K562 (cell line): ENCODE measurements around the gene RBM4B. TPM values are rescaled to one million over a fixed set of nuclear protein-coding genes. Genes with fewer than 3 reads are reported as not detected.

Experiments
- MYC ChIP-seq, 2 experiments: fragments of 250-450 bp in 1 of 2; sonication (Bioruptor Pico) in 1 of 2; IDR thresholded peaks; 2 replicates each; pipeline versions ENCODE4 v1.5.1 to v1.6.1; 2012 to 2021; ENCODE audit warnings: low read depth in 2 of 2, borderline replicate concordance in 1 of 2, improper control_type of control experiment in 1 of 2, low read length in 1 of 2, mild to moderate bottlenecking in 1 of 2, moderate library complexity in 1 of 2
- NCOA6 ChIP-seq: fragments of 450-650 bp; IDR thresholded peaks from 2 replicates; pipeline ENCODE4 v1.6.1; 2017; ENCODE audit warnings: mild to moderate bottlenecking
- NFYB ChIP-seq: IDR thresholded peaks from 2 replicates; pipeline ENCODE4 v1.6.1; 2011; ENCODE audit warnings: mild to moderate bottlenecking, moderate library complexity; ENCODE audit not compliant: insufficient read length; ENCODE audit errors: extremely low read depth
- PTRF ChIP-seq: fragments of 450-650 bp; IDR thresholded peaks from 2 replicates; pipeline ENCODE4 v1.6.1; 2016; ENCODE audit warnings: mild to moderate bottlenecking, missing genetic modification characterization, missing compliant biosample characterization
- ZNF253 ChIP-seq: fragments of 250-450 bp; sonication (Bioruptor Pico); conservative IDR thresholded peaks from 2 replicates; pipeline ENCODE4 v1.6.1; 2021; ENCODE audit warnings: mild to moderate bottlenecking
- ZNF589 ChIP-seq: fragments of 200-800 bp; sonication (Bioruptor generic); IDR thresholded peaks from 2 replicates; pipeline ENCODE4 v1.6.1; 2016; ENCODE audit warnings: low read depth, missing genetic modification characterization, missing compliant biosample characterization
- ZNF699 ChIP-seq: fragments of 250-450 bp; sonication (Bioruptor Pico); IDR thresholded peaks from 2 replicates; pipeline ENCODE4 v1.8.0; 2021; ENCODE audit warnings: mild to moderate bottlenecking, moderate library complexity; ENCODE audit not compliant: insufficient replicate concordance
- polyA plus RNA-seq, 8 experiments: library from polyadenylated mRNA; depleted of rRNA in 4 of 8; stranded (reverse) in 5 of 8; unstranded in 3 of 8; fragments of >200 nt; fragmentation: Nextera tagmentation in 2 of 8; fragmentation: Illumina TruSeq in 1 of 8; extraction: Ambion mirVana in 2 of 8; extraction: Trizol in 1 of 8; gene quantifications; 2 replicates each; pipeline versions ENCODE4 v1.2.1 to v1.2.3, GENCODE V29; 2011 to 2014; ENCODE audit warnings: inconsistent platforms in 1 of 8, missing spikeins in 1 of 8
- total RNA-seq, 7 experiments: library from RNA; depleted of rRNA in 6 of 7; stranded (reverse); fragments of >200 nt in 6 of 7; fragmentation: Illumina TruSeq in 2 of 7; extraction: Trizol in 2 of 7; gene quantifications; 2 replicates each; pipeline versions ENCODE4 v1.2.1 to v1.2.3, GENCODE V29; 2011 to 2021; ENCODE audit warnings: low replicate concordance in 1 of 7
- TF ChIP-seq, protein P1 (sequence below): fragments of 450-650 bp; IDR thresholded peaks from 2 replicates; pipeline ENCODE4 v1.6.1; 2016; ENCODE audit warnings: mild to moderate bottlenecking, moderate library complexity
- TF ChIP-seq, protein P2 (sequence below), 2 experiments: IDR thresholded peaks in 1 of 2; conservative IDR thresholded peaks in 1 of 2; 2 replicates each; pipeline ENCODE4 v1.6.1; 2016; ENCODE audit warnings: low read depth in 2 of 2, mild to moderate bottlenecking in 1 of 2, missing compliant biosample characterization in 1 of 2, missing genetic modification characterization in 1 of 2, moderate library complexity in 1 of 2
- TF ChIP-seq, protein P3 (sequence below): fragments of 250-450 bp; sonication (Bioruptor Pico); IDR thresholded peaks from 2 replicates; pipeline ENCODE4 v1.5.0; 2021

Gene RBM4B
- total and polyA plus RNA-seq, 9 of the 15 experiments (the other 6 are each of a cell fraction or from before 2014, with no cell fraction given), result 14.6 to 39.9 (median 23.3) TPM

DNA sequence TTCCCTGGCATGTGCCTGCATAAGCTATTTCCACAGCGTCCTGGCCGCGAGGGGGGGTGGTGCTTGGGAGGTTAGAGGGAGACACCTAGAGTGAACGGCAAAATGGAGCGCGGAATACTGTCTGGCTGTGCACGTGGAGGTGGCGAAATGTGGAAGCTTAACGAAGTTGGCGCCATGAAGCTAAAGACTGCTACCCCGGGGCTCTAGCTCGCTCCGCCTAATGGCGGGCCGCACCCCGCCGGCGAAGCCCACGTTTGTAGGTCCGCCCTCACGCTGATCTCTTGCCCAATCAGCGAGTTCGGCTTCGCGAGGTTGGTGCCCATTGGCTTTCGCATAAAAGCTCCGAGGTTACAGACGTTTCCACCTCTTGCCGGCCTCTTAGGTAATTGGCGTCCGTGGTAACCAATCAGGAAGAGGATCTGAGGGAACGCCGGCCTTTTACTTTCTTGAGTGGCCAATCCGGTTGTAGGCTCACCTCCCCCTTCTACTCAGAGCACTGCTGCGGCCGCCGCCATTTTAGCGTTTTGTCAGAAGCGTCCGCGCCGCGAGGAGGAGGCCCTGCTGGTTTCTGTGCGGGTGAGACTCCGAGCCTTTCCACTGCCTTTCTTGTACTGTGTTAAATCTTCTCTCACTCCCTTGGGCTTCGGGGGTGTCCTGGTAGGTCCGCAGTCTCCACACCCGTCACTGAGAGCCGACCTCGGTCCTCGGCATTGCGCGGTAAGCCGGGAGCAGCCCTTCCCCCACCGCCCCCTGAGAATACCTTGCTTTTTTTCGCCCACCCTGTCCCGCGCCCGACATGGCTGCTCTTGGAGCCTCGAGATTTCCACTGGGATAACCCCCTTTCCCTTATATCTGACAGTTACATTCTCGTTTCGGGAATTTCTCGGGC lies 39.3 kb downstream of the RBM4B start, which contains the start of gene RBM4 (continued):
- TF ChIP-seq, protein P1, sequence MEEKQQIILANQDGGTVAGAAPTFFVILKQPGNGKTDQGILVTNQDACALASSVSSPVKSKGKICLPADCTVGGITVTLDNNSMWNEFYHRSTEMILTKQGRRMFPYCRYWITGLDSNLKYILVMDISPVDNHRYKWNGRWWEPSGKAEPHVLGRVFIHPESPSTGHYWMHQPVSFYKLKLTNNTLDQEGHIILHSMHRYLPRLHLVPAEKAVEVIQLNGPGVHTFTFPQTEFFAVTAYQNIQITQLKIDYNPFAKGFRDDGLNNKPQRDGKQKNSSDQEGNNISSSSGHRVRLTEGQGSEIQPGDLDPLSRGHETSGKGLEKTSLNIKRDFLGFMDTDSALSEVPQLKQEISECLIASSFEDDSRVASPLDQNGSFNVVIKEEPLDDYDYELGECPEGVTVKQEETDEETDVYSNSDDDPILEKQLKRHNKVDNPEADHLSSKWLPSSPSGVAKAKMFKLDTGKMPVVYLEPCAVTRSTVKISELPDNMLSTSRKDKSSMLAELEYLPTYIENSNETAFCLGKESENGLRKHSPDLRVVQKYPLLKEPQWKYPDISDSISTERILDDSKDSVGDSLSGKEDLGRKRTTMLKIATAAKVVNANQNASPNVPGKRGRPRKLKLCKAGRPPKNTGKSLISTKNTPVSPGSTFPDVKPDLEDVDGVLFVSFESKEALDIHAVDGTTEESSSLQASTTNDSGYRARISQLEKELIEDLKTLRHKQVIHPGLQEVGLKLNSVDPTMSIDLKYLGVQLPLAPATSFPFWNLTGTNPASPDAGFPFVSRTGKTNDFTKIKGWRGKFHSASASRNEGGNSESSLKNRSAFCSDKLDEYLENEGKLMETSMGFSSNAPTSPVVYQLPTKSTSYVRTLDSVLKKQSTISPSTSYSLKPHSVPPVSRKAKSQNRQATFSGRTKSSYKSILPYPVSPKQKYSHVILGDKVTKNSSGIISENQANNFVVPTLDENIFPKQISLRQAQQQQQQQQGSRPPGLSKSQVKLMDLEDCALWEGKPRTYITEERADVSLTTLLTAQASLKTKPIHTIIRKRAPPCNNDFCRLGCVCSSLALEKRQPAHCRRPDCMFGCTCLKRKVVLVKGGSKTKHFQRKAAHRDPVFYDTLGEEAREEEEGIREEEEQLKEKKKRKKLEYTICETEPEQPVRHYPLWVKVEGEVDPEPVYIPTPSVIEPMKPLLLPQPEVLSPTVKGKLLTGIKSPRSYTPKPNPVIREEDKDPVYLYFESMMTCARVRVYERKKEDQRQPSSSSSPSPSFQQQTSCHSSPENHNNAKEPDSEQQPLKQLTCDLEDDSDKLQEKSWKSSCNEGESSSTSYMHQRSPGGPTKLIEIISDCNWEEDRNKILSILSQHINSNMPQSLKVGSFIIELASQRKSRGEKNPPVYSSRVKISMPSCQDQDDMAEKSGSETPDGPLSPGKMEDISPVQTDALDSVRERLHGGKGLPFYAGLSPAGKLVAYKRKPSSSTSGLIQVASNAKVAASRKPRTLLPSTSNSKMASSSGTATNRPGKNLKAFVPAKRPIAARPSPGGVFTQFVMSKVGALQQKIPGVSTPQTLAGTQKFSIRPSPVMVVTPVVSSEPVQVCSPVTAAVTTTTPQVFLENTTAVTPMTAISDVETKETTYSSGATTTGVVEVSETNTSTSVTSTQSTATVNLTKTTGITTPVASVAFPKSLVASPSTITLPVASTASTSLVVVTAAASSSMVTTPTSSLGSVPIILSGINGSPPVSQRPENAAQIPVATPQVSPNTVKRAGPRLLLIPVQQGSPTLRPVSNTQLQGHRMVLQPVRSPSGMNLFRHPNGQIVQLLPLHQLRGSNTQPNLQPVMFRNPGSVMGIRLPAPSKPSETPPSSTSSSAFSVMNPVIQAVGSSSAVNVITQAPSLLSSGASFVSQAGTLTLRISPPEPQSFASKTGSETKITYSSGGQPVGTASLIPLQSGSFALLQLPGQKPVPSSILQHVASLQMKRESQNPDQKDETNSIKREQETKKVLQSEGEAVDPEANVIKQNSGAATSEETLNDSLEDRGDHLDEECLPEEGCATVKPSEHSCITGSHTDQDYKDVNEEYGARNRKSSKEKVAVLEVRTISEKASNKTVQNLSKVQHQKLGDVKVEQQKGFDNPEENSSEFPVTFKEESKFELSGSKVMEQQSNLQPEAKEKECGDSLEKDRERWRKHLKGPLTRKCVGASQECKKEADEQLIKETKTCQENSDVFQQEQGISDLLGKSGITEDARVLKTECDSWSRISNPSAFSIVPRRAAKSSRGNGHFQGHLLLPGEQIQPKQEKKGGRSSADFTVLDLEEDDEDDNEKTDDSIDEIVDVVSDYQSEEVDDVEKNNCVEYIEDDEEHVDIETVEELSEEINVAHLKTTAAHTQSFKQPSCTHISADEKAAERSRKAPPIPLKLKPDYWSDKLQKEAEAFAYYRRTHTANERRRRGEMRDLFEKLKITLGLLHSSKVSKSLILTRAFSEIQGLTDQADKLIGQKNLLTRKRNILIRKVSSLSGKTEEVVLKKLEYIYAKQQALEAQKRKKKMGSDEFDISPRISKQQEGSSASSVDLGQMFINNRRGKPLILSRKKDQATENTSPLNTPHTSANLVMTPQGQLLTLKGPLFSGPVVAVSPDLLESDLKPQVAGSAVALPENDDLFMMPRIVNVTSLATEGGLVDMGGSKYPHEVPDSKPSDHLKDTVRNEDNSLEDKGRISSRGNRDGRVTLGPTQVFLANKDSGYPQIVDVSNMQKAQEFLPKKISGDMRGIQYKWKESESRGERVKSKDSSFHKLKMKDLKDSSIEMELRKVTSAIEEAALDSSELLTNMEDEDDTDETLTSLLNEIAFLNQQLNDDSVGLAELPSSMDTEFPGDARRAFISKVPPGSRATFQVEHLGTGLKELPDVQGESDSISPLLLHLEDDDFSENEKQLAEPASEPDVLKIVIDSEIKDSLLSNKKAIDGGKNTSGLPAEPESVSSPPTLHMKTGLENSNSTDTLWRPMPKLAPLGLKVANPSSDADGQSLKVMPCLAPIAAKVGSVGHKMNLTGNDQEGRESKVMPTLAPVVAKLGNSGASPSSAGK, result peak; percentile 97
- TF ChIP-seq NFYB, result peak; percentile 95
- TF ChIP-seq, protein P2, sequence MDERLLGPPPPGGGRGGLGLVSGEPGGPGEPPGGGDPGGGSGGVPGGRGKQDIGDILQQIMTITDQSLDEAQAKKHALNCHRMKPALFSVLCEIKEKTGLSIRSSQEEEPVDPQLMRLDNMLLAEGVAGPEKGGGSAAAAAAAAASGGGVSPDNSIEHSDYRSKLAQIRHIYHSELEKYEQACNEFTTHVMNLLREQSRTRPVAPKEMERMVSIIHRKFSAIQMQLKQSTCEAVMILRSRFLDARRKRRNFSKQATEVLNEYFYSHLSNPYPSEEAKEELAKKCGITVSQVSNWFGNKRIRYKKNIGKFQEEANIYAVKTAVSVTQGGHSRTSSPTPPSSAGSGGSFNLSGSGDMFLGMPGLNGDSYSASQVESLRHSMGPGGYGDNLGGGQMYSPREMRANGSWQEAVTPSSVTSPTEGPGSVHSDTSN (CRISPR knock-in tag; IDR thresholded peaks at IDR 0.05; ENCODE audit: low read depth), result peak; percentile 75
- TF ChIP-seq, protein P2 (tag; conservative IDR thresholded peaks at IDR 0.05; ENCODE audit: low read depth), result peak; percentile 99
- TF ChIP-seq, protein P3, sequence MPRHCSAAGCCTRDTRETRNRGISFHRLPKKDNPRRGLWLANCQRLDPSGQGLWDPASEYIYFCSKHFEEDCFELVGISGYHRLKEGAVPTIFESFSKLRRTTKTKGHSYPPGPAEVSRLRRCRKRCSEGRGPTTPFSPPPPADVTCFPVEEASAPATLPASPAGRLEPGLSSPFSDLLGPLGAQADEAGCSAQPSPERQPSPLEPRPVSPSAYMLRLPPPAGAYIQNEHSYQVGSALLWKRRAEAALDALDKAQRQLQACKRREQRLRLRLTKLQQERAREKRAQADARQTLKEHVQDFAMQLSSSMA (CRISPR knock-in tag), result peak; percentile 75; the same call in 1 of the 2 replicates
- TF ChIP-seq ZNF699 (CRISPR knock-in tag), result no peak
- no peak for TF ChIP-seq PTRF
- no peak for TF ChIP-seq ZNF253 (CRISPR knock-in tag)
- TF ChIP-seq NCOA6, result no peak
- peak; percentile 89 for TF ChIP-seq MYC (IDR thresholded peaks at IDR 0.05; ENCODE audit: low read depth, low read length)
- peak; percentile 32; the same call in 1 of the 2 replicates for TF ChIP-seq MYC (CRISPR knock-in tag; IDR thresholded peaks at IDR 0.05; ENCODE audit: borderline replicate concordance, low read depth)
- TF ChIP-seq ZNF589 (CRISPR knock-in tag), result peak; percentile 32; the same call in 1 of the 2 replicates
